ENCODE data around the gene CR2. TPM values are rescaled to one million over a fixed set of nuclear protein-coding genes. Genes with fewer than 3 reads are reported as not detected.

CR2 gene
- total RNA-seq, result not detected

GRCh38 chr1:207454046-207454964 lies at the start of gene CR2:
CR2 (plus strand) TSS chr1:207454328; CDS start chr1:207454419, 91 bp downstream.
- peak; percentile 62 to 67 for ATAC-seq
- H3K4me1 Mint-ChIP-seq (ENCODE audit: low read depth in 2 of 2), result peaks cover 3 to 6% of the 10 kb centered on the region in 2 donors
- H3K9me3 Mint-ChIP-seq, result no peaks in the 10 kb centered on the region
- H3K36me3 Mint-ChIP-seq, result no peaks in the 10 kb centered on the region
- peak within 1 kb of the TSS; percentile 44 for H3K4me3 Mint-ChIP-seq
- peaks cover 25 to 28% of the 10 kb centered on the region in 2 donors for H3K27me3 Mint-ChIP-seq
- no peak within 1 kb of the TSS for H3K27ac Mint-ChIP-seq
- DNase-seq (ENCODE audit: low spot score), result no peak

GRCh38 chr1:207404849-207405525 lies 49.1 kb upstream of the CR2 start:
- ATAC-seq (peak; percentile 71 to 76), DNase-seq (ENCODE audit: low spot score) (no peak)
- H3K4me3 Mint-ChIP-seq, result no peak overlapping the region
- H3K9me3 Mint-ChIP-seq, result no peaks in the 10 kb centered on the region
- H3K4me1 Mint-ChIP-seq (ENCODE audit: low read depth in 2 of 2), result peaks cover 8 to 11% of the 10 kb centered on the region in 2 donors
- H3K36me3 Mint-ChIP-seq, result no peaks in the 10 kb centered on the region
- peaks cover 7% of the 10 kb centered on the region in 2 donors for H3K27me3 Mint-ChIP-seq
- no peak overlapping the region for H3K27ac Mint-ChIP-seq

GRCh38 chr1:207405814-207406213 lies 48.3 kb upstream of the CR2 start:
- Mint-ChIP-seq H3K36me3 (no peaks in the 10 kb centered on the region), H3K9me3 (no peaks in the 10 kb centered on the region), H3K27ac (no peak overlapping the region), H3K27me3 (peaks cover 7 to 8% of the 10 kb centered on the region in 2 donors), H3K4me1 (ENCODE audit: low read depth in 2 of 2) (peaks cover 9 to 12% of the 10 kb centered on the region in 2 donors), H3K4me3 (no peak overlapping the region)
- ATAC-seq (no peak), DNase-seq (ENCODE audit: low spot score) (no peak)

GRCh38 chr1:207407655-207408260 lies 46.4 kb upstream of the CR2 start:
- Mint-ChIP-seq H3K4me1 (ENCODE audit: low read depth in 2 of 2) (peaks cover 20 to 26% of the 10 kb centered on the region in 2 donors), H3K27me3 (peaks cover 7 to 12% of the 10 kb centered on the region in 2 donors), H3K36me3 (peaks cover 5% of the 10 kb centered on the region), H3K9me3 (no peaks in the 10 kb centered on the region), H3K27ac (peak overlapping the region; percentile 9 to 84), H3K4me3 (peak overlapping the region; percentile 44)
- ATAC-seq, result peak; percentile 64 to 69
- no peak for DNase-seq (ENCODE audit: low spot score)

GRCh38 chr1:207412845-207413244 lies 41.3 kb upstream of the CR2 start:
- Mint-ChIP-seq H3K27ac (peak overlapping the region in 1 of 2 donors; percentile 75), H3K4me1 (ENCODE audit: low read depth in 2 of 2) (peaks cover 31 to 39% of the 10 kb centered on the region in 2 donors), H3K9me3 (no peaks in the 10 kb centered on the region), H3K4me3 (no peak overlapping the region), H3K36me3 (peaks cover 5% of the 10 kb centered on the region), H3K27me3 (peaks cover 21 to 29% of the 10 kb centered on the region in 2 donors)
- ATAC-seq (peak in 1 of 2 donors; percentile 61), DNase-seq (ENCODE audit: low spot score) (no peak)

GRCh38 chr1:207414606-207415108 lies 39.5 kb upstream of the CR2 start:
- no peak overlapping the region for H3K4me3 Mint-ChIP-seq
- DNase-seq (ENCODE audit: low spot score), result no peak
- H3K27ac Mint-ChIP-seq, result no peak overlapping the region

GRCh38 chr1:207417076-207417475 lies 37.1 kb upstream of the CR2 start:
- H3K9me3 Mint-ChIP-seq, result peaks cover 4% of the 10 kb centered on the region
- no peak overlapping the region for H3K27ac Mint-ChIP-seq
- peaks cover 29 to 36% of the 10 kb centered on the region in 2 donors for H3K27me3 Mint-ChIP-seq
- H3K4me1 Mint-ChIP-seq (ENCODE audit: low read depth in 2 of 2), result peaks cover 15 to 20% of the 10 kb centered on the region in 2 donors
- ATAC-seq (no peak), DNase-seq (ENCODE audit: low spot score) (no peak)
- peaks cover 11% of the 10 kb centered on the region for H3K36me3 Mint-ChIP-seq
- no peak overlapping the region for H3K4me3 Mint-ChIP-seq

More at GRCh38 chr1:207414606-207415108, 39.5 kb upstream of the CR2 start:
- Mint-ChIP-seq H3K9me3 (no peaks in the 10 kb centered on the region), H3K36me3 (peaks cover 5% of the 10 kb centered on the region), H3K4me1 (ENCODE audit: low read depth in 2 of 2) (peaks cover 22 to 29% of the 10 kb centered on the region in 2 donors), H3K27me3 (peaks cover 28 to 29% of the 10 kb centered on the region in 2 donors)
- peak; percentile 61 to 75 for ATAC-seq

- H3K4me3 Mint-ChIP-seq, result no peak overlapping the region
- no peak overlapping the region for H3K27ac Mint-ChIP-seq
- no peak for ATAC-seq
- H3K9me3 Mint-ChIP-seq, result peaks cover 4% of the 10 kb centered on the region
- peaks cover 6% of the 10 kb centered on the region for H3K36me3 Mint-ChIP-seq
- H3K27me3 Mint-ChIP-seq, result peaks cover 22 to 36% of the 10 kb centered on the region in 2 donors
- peaks cover 4 to 9% of the 10 kb centered on the region in 2 donors for H3K4me1 Mint-ChIP-seq (ENCODE audit: low read depth in 2 of 2)
- no peak for DNase-seq (ENCODE audit: low spot score)
Observed at GRCh38 chr1:207418351-207418750, 35.8 kb upstream of the CR2 start.

GRCh38 chr1:207420109-207420508 lies 34.0 kb upstream of the CR2 start:
- no peak overlapping the region for H3K27ac Mint-ChIP-seq
- H3K27me3 Mint-ChIP-seq, result peaks cover 16 to 29% of the 10 kb centered on the region in 2 donors
- DNase-seq (ENCODE audit: low spot score) (no peak), ATAC-seq (no peak)
- no peak overlapping the region for H3K4me3 Mint-ChIP-seq
- H3K9me3 Mint-ChIP-seq, result peaks cover 4% of the 10 kb centered on the region
- H3K4me1 Mint-ChIP-seq (ENCODE audit: low read depth in 2 of 2), result no peaks in the 10 kb centered on the region
- H3K36me3 Mint-ChIP-seq, result peaks cover 6% of the 10 kb centered on the region

GRCh38 chr1:207421078-207421477 lies 33.0 kb upstream of the CR2 start:
- H3K27me3 Mint-ChIP-seq, result peaks cover 20 to 35% of the 10 kb centered on the region in 2 donors
- H3K4me1 Mint-ChIP-seq (ENCODE audit: low read depth in 2 of 2), result no peaks in the 10 kb centered on the region
- H3K36me3 Mint-ChIP-seq, result peaks cover 6% of the 10 kb centered on the region
- no peak for DNase-seq (ENCODE audit: low spot score)
- ATAC-seq, result no peak
- H3K4me3 Mint-ChIP-seq, result no peak overlapping the region
- H3K9me3 Mint-ChIP-seq, result peaks cover 4% of the 10 kb centered on the region
- no peak overlapping the region for H3K27ac Mint-ChIP-seq

GRCh38 chr1:207423560-207424292 lies 30.4 kb upstream of the CR2 start:
- H3K9me3 Mint-ChIP-seq, result peaks cover 4% of the 10 kb centered on the region
- ATAC-seq (no peak), DNase-seq (ENCODE audit: low spot score) (no peak)
- no peak overlapping the region for H3K27ac Mint-ChIP-seq
- H3K4me3 Mint-ChIP-seq, result no peak overlapping the region
- H3K36me3 Mint-ChIP-seq, result peaks cover 6% of the 10 kb centered on the region
- H3K27me3 Mint-ChIP-seq, result peaks cover 27 to 40% of the 10 kb centered on the region in 2 donors
- H3K4me1 Mint-ChIP-seq (ENCODE audit: low read depth in 2 of 2), result no peaks in the 10 kb centered on the region

- no peak overlapping the region for H3K27ac Mint-ChIP-seq
- H3K9me3 Mint-ChIP-seq, result peaks cover 4% of the 10 kb centered on the region
- ATAC-seq (no peak), DNase-seq (ENCODE audit: low spot score) (no peak)
- no peaks in the 10 kb centered on the region for H3K4me1 Mint-ChIP-seq (ENCODE audit: low read depth in 2 of 2)
- no peak overlapping the region for H3K4me3 Mint-ChIP-seq
- peaks cover 31 to 40% of the 10 kb centered on the region in 2 donors for H3K27me3 Mint-ChIP-seq
- peaks cover 6% of the 10 kb centered on the region for H3K36me3 Mint-ChIP-seq
Observed at GRCh38 chr1:207424570-207425131, 29.5 kb upstream of the CR2 start.

Measured in natural killer cell treated with Interleukin-12 subunit alpha and Interleukin-12 subunit beta and Interleukin-15 and Interleukin-18, amount 100 ng/mL, for 72 hours (primary cell).